ENCODE data around the gene RAI1.
A peak's percentile ranks its signal among the peaks of the same experiment; 100 is the strongest.

The RAI1 gene

GRCh38 chr17:17819111-17819510, 137.9 kb downstream of the RAI1 start:
- DNase-seq: no peak

- peak; percentile 83 to 86 for DNase-seq
Measured at GRCh38 chr17:17819561-17819995, 138.3 kb downstream of the RAI1 start.

GRCh38 chr17:17820046-17820445, 138.8 kb downstream of the RAI1 start:
- DNase-seq: no peak

GRCh38 chr17:17820463-17821158, 139.4 kb downstream of the RAI1 start:
- DNase-seq: peak in 1 of 2 experiments; percentile 24

GRCh38 chr17:17822189-17822588, 140.9 kb downstream of the RAI1 start:
- DNase-seq: peak in 1 of 2 experiments; percentile 19

- no peak for DNase-seq
Measured at GRCh38 chr17:17822616-17823015, 141.4 kb downstream of the RAI1 start.

- DNase-seq: peak; percentile 86 to 89
Measured at GRCh38 chr17:17823433-17824118, 142.3 kb downstream of the RAI1 start.

- no peak for DNase-seq
Measured at GRCh38 chr17:17824119-17824782, 143.0 kb downstream of the RAI1 start.

GRCh38 chr17:17824783-17825614, 143.7 kb downstream of the RAI1 start:
- peak in 1 of 2 experiments; percentile 34 for DNase-seq

- DNase-seq: no peak
Measured at GRCh38 chr17:17826342-17826713, 145.1 kb downstream of the RAI1 start.

GRCh38 chr17:17826942-17827785, 145.9 kb downstream of the RAI1 start:
- DNase-seq: no peak

- DNase-seq: no peak
Measured at GRCh38 chr17:17827826-17828621, 146.8 kb downstream of the RAI1 start.

- no peak for DNase-seq
Measured at GRCh38 chr17:17830269-17830567, 149.0 kb downstream of the RAI1 start.

- DNase-seq: no peak
Measured at GRCh38 chr17:17830740-17831207, 149.5 kb downstream of the RAI1 start.

GRCh38 chr17:17831208-17832031, 150.2 kb downstream of the RAI1 start:
- DNase-seq: no peak

GRCh38 chr17:17832032-17832363, 150.7 kb downstream of the RAI1 start:
- no peak for DNase-seq

GRCh38 chr17:17833658-17834357, 152.6 kb downstream of the RAI1 start:
- no peak for DNase-seq

GRCh38 chr17:17834974-17835373, 153.7 kb downstream of the RAI1 start:
- DNase-seq: no peak

GRCh38 chr17:17835415-17836249, 154.4 kb downstream of the RAI1 start:
- no peak for DNase-seq
